WTC11 (cell line): ENCODE results near the gene MAGOHB. TPM values are rescaled to one million over a fixed set of nuclear protein-coding genes. Genes with fewer than 3 reads are reported as not detected.
"Not testable (repeated sequence)": the region's sequence is repeated elsewhere in the genome, so short reads cannot be mapped to it uniquely, and the experiment has no call there.

Experiments
- ATAC-seq: fragments of 200-7000 bp; cut with Tn5 transposase; 2 replicates; pipeline ENCODE4 v1.10.0; 2021; ENCODE audit warnings: mild to moderate bottlenecking, moderate library complexity
- CTCF ChIA-PET: fragments of 300-600 bp; sonication (Branson Sonifier 250); formaldehyde crosslinking; loops from one replicate; lab custom pipeline; 2021; ENCODE audit warnings: antibody characterized with exemption; lab: Charles Lee
- POLR2A ChIA-PET: fragments of 350-600 bp; sonication (Branson Sonifier 250); formaldehyde crosslinking; loops from one replicate; lab custom pipeline; 2021; ENCODE audit warnings: antibody characterized with exemption; lab: Charles Lee
- DNase-seq: peaks from one replicate; pipeline ENCODE4 v3.0.0; 2021; ENCODE audit warnings: low spot score
- H3K27ac Mint-ChIP-seq: 2 replicates; pipeline ENCODE4 v1.8.0; 2021; ENCODE audit warnings: mixed read lengths
- H3K27me3 Mint-ChIP-seq: 2 replicates; pipeline ENCODE4 v1.8.0; 2021; ENCODE audit warnings: low read depth, mild to moderate bottlenecking, moderate library complexity, mixed read lengths
- H3K36me3 Mint-ChIP-seq: 2 replicates; pipeline ENCODE4 v1.8.0; 2021; ENCODE audit warnings: mixed read lengths
- H3K4me1 Mint-ChIP-seq: 2 replicates; pipeline ENCODE4 v1.8.0; 2022; ENCODE audit warnings: mixed read lengths
- H3K4me3 Mint-ChIP-seq: 2 replicates; pipeline ENCODE4 v1.8.0; 2021; ENCODE audit warnings: mild to moderate bottlenecking, moderate library complexity, mixed read lengths
- H3K9me3 Mint-ChIP-seq: 2 replicates; pipeline ENCODE4 v1.8.0; 2021; ENCODE audit warnings: mixed read lengths
- ATF1 ChIP-seq: sonication (generic); formaldehyde crosslinking; IDR thresholded peaks from 2 replicates; pipeline ENCODE4 v1.8.1; 2023; ENCODE audit warnings: mild to moderate bottlenecking, moderate library complexity, missing genetic modification reagents
- CREM ChIP-seq: sonication (generic); formaldehyde crosslinking; IDR thresholded peaks from 2 replicates; pipeline ENCODE4 v1.8.1; 2022; ENCODE audit warnings: mild to moderate bottlenecking, missing genetic modification reagents, moderate library complexity
- E2F1 ChIP-seq: sonication (generic); formaldehyde crosslinking; IDR thresholded peaks from 2 replicates; pipeline ENCODE4 v1.8.0; 2022; ENCODE audit warnings: mild to moderate bottlenecking, missing genetic modification reagents
- ESRRA ChIP-seq: sonication (generic); formaldehyde crosslinking; IDR thresholded peaks from 2 replicates; pipeline ENCODE4 v1.8.1; 2022; ENCODE audit warnings: mild to moderate bottlenecking, missing genetic modification reagents, borderline replicate concordance
- ETV6 ChIP-seq: sonication (generic); formaldehyde crosslinking; IDR thresholded peaks from 2 replicates; pipeline ENCODE4 v1.8.1; 2022; ENCODE audit warnings: mild to moderate bottlenecking, missing genetic modification reagents
- FOXP1 ChIP-seq: sonication (generic); formaldehyde crosslinking; IDR thresholded peaks from 2 replicates; pipeline ENCODE4 v1.8.0; 2022; ENCODE audit warnings: missing genetic modification reagents, mild to moderate bottlenecking, moderate library complexity, borderline replicate concordance
- IRF2 ChIP-seq: sonication (generic); formaldehyde crosslinking; IDR thresholded peaks from 2 replicates; pipeline ENCODE4 v1.8.0; 2022; ENCODE audit warnings: low read depth, missing genetic modification reagents, borderline replicate concordance
- MLX ChIP-seq: sonication (generic); formaldehyde crosslinking; IDR thresholded peaks from 2 replicates; pipeline ENCODE4 v1.8.1; 2023; ENCODE audit warnings: mild to moderate bottlenecking, missing genetic modification reagents, moderate library complexity
- MYBL2 ChIP-seq: sonication (generic); formaldehyde crosslinking; IDR thresholded peaks from 2 replicates; pipeline ENCODE4 v1.8.1; 2023; ENCODE audit warnings: mild to moderate bottlenecking, moderate library complexity, missing genetic modification reagents
- NFATC4 ChIP-seq: fragments of 250-450 bp; sonication (Bioruptor Pico); IDR thresholded peaks from 2 replicates; pipeline ENCODE4 v1.9.0; 2021; ENCODE audit warnings: mild to moderate bottlenecking
- RORB ChIP-seq: fragments of 250-450 bp; sonication (Bioruptor Pico); IDR thresholded peaks from 2 replicates; pipeline ENCODE4 v1.9.0; 2021; ENCODE audit warnings: mild to moderate bottlenecking
- SMAD4 ChIP-seq: sonication (generic); formaldehyde crosslinking; IDR thresholded peaks from 2 replicates; pipeline ENCODE4 v1.8.0; 2022; ENCODE audit warnings: mild to moderate bottlenecking, missing genetic modification reagents
- TEAD4 ChIP-seq: sonication (generic); formaldehyde crosslinking; IDR thresholded peaks from 2 replicates; pipeline ENCODE4 v1.8.0; 2022; ENCODE audit warnings: mild to moderate bottlenecking, missing genetic modification reagents
- TP53 ChIP-seq: sonication (generic); formaldehyde crosslinking; IDR thresholded peaks from 2 replicates; pipeline ENCODE4 v1.8.1; 2023; ENCODE audit warnings: mild to moderate bottlenecking, missing genetic modification reagents
- ZNF219 ChIP-seq: sonication (generic); formaldehyde crosslinking; IDR thresholded peaks from 2 replicates; pipeline ENCODE4 v1.8.0; 2023; ENCODE audit warnings: missing genetic modification reagents, mild to moderate bottlenecking, borderline replicate concordance
- ZNF396 ChIP-seq: fragments of 250-450 bp; sonication (Bioruptor Pico); IDR thresholded peaks from 2 replicates; pipeline ENCODE4 v1.8.0; 2021; ENCODE audit warnings: mild to moderate bottlenecking, moderate library complexity, borderline replicate concordance
- total RNA-seq: library from RNA; stranded (reverse); gene quantifications from 3 replicates; pipeline ENCODE4 v1.2.3, GENCODE V29; 2021
- TF ChIP-seq, protein P1 (sequence below): fragments of 250-450 bp; sonication (Bioruptor Pico); IDR thresholded peaks from 2 replicates; pipeline ENCODE4 v1.9.0; 2021; ENCODE audit warnings: mild to moderate bottlenecking, borderline replicate concordance
- TF ChIP-seq, protein P2 (sequence below): fragments of 200-600 bp; IDR thresholded peaks from 2 replicates; pipeline ENCODE4 v1.8.0; 2022; ENCODE audit warnings: antibody characterized with exemption
- TF ChIP-seq, protein P3 (sequence below): sonication (generic); formaldehyde crosslinking; IDR thresholded peaks from 2 replicates; pipeline ENCODE4 v1.8.1; 2023; ENCODE audit warnings: mild to moderate bottlenecking, moderate library complexity, missing genetic modification reagents

Gene MAGOHB
- total RNA-seq, 1 experiment from 2014 or later, result 36.1 TPM

DNA sequence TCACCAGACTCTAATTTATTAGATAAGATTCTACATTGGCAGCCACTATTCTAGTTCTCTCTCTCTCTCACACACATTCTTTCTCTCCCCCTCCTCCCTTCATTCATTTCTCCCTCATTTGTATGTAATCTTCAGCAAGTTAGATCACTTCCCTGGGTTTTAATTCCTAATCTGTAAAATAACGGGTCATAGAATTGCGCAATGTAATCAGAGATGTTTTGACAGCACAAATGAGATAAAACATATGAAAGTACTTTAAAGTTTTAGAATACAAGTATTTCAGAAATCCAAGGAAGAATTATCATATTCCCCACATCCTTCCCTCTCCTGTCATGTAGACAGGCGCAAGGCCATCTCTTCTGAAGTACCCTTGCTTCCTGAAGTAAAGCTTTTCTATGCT, 38.8 kb upstream of the MAGOHB start:
- no peaks in the 10 kb centered on the region; the same call in 1 of the 2 replicates for H3K27me3 Mint-ChIP-seq
- peaks cover 61% of the 10 kb centered on the region for H3K9me3 Mint-ChIP-seq
- CTCF ChIA-PET, result no interaction called here
- no peaks in the 10 kb centered on the region for H3K4me1 Mint-ChIP-seq
- H3K36me3 Mint-ChIP-seq, result peaks cover 28% of the 10 kb centered on the region
- ATAC-seq (no peak), DNase-seq (no peak)
- TF ChIP-seq MYBL2 (CRISPR knock-in tag), result no peak
- no peak for TF ChIP-seq NFATC4 (CRISPR knock-in tag)
- TF ChIP-seq, protein P1, sequence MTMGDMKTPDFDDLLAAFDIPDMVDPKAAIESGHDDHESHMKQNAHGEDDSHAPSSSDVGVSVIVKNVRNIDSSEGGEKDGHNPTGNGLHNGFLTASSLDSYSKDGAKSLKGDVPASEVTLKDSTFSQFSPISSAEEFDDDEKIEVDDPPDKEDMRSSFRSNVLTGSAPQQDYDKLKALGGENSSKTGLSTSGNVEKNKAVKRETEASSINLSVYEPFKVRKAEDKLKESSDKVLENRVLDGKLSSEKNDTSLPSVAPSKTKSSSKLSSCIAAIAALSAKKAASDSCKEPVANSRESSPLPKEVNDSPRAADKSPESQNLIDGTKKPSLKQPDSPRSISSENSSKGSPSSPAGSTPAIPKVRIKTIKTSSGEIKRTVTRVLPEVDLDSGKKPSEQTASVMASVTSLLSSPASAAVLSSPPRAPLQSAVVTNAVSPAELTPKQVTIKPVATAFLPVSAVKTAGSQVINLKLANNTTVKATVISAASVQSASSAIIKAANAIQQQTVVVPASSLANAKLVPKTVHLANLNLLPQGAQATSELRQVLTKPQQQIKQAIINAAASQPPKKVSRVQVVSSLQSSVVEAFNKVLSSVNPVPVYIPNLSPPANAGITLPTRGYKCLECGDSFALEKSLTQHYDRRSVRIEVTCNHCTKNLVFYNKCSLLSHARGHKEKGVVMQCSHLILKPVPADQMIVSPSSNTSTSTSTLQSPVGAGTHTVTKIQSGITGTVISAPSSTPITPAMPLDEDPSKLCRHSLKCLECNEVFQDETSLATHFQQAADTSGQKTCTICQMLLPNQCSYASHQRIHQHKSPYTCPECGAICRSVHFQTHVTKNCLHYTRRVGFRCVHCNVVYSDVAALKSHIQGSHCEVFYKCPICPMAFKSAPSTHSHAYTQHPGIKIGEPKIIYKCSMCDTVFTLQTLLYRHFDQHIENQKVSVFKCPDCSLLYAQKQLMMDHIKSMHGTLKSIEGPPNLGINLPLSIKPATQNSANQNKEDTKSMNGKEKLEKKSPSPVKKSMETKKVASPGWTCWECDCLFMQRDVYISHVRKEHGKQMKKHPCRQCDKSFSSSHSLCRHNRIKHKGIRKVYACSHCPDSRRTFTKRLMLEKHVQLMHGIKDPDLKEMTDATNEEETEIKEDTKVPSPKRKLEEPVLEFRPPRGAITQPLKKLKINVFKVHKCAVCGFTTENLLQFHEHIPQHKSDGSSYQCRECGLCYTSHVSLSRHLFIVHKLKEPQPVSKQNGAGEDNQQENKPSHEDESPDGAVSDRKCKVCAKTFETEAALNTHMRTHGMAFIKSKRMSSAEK (CRISPR knock-in tag), result no peak
- TF ChIP-seq TEAD4, result no peak
- no peak for TF ChIP-seq ESRRA
- TF ChIP-seq, protein P2, sequence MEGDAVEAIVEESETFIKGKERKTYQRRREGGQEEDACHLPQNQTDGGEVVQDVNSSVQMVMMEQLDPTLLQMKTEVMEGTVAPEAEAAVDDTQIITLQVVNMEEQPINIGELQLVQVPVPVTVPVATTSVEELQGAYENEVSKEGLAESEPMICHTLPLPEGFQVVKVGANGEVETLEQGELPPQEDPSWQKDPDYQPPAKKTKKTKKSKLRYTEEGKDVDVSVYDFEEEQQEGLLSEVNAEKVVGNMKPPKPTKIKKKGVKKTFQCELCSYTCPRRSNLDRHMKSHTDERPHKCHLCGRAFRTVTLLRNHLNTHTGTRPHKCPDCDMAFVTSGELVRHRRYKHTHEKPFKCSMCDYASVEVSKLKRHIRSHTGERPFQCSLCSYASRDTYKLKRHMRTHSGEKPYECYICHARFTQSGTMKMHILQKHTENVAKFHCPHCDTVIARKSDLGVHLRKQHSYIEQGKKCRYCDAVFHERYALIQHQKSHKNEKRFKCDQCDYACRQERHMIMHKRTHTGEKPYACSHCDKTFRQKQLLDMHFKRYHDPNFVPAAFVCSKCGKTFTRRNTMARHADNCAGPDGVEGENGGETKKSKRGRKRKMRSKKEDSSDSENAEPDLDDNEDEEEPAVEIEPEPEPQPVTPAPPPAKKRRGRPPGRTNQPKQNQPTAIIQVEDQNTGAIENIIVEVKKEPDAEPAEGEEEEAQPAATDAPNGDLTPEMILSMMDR, result no peak
- TF ChIP-seq ETV6 (CRISPR knock-in tag), result no peak
- no peak for TF ChIP-seq ZNF396
- TF ChIP-seq CREM (CRISPR knock-in tag), result no peak
- TF ChIP-seq, protein P3, sequence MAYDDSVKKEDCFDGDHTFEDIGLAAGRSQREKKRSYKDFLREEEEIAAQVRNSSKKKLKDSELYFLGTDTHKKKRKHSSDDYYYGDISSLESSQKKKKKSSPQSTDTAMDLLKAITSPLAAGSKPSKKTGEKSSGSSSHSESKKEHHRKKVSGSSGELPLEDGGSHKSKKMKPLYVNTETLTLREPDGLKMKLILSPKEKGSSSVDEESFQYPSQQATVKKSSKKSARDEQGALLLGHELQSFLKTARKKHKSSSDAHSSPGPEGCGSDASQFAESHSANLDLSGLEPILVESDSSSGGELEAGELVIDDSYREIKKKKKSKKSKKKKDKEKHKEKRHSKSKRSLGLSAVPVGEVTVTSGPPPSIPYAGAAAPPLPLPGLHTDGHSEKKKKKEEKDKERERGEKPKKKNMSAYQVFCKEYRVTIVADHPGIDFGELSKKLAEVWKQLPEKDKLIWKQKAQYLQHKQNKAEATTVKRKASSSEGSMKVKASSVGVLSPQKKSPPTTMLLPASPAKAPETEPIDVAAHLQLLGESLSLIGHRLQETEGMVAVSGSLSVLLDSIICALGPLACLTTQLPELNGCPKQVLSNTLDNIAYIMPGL, result no peak
- no peak for TF ChIP-seq RORB
- TF ChIP-seq SMAD4, result no peak
- TF ChIP-seq FOXP1 (CRISPR knock-in tag), result no peak
- TF ChIP-seq MLX, result no peak
- TF ChIP-seq ZNF219 (CRISPR knock-in tag), result no peak
- TF ChIP-seq TP53 (CRISPR knock-in tag), result no peak
- TF ChIP-seq E2F1 (CRISPR knock-in tag), result no peak
- no peak for TF ChIP-seq IRF2 (CRISPR knock-in tag)
- TF ChIP-seq ATF1 (CRISPR knock-in tag), result no peak
- no peak overlapping the region for H3K27ac Mint-ChIP-seq
- no peak overlapping the region for H3K4me3 Mint-ChIP-seq
- POLR2A ChIA-PET, result no interaction called here

DNA sequence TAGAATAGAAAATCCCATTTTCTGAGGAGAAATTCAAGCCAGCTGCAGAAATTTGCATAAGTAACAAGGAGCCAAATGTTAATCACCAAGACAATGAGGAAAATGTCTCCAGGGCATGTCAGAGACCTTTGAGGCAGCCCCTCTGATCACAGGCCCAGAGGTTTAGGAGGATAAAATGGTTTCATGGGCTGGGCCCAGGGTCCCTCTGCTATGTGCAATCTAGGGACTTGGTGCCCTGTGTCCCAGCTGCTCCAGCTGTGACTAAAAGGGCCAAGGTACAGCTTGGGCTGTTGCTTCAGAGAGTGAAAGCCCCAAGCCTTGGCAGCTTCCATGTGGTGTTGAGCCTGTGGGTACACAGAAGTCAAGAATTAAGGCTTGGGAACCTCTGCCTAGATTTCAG, 33.2 kb upstream of the MAGOHB start:
- POLR2A ChIA-PET, DNase-seq, H3K4me1 Mint-ChIP-seq, H3K4me3 Mint-ChIP-seq, ATAC-seq, CTCF ChIA-PET, H3K27ac Mint-ChIP-seq: not testable (repeated sequence)
- Mint-ChIP-seq H3K9me3 (peaks cover 52% of the 10 kb centered on the region), H3K27me3 (peaks cover 11% of the 10 kb centered on the region), H3K36me3 (peaks cover 44% of the 10 kb centered on the region)
